NCI-H2227 (cell line): ENCODE data around the gene ADAMTS17.

ENCODE experiments used
- DNase-seq: peaks from one replicate; lab custom pipeline; 2025; ENCODE audit not compliant: unreplicated experiment; lab: John Stamatoyannopoulos, UW

Gene ADAMTS17

GRCh38 chr15:100134586-100134985 is 207.2 kb downstream of the ADAMTS17 start:
- DNase-seq, result no peak

- DNase-seq, result no peak
Observed at GRCh38 chr15:100134089-100134583, 207.6 kb downstream of the ADAMTS17 start.

- DNase-seq, result no peak
Observed at GRCh38 chr15:100133001-100133400, 208.8 kb downstream of the ADAMTS17 start.

- DNase-seq, result no peak
Observed at GRCh38 chr15:100132309-100132708, 209.5 kb downstream of the ADAMTS17 start.

- no peak for DNase-seq
Observed at GRCh38 chr15:100131321-100132224, 210.2 kb downstream of the ADAMTS17 start.

GRCh38 chr15:100129677-100130076 is 212.1 kb downstream of the ADAMTS17 start:
- no peak for DNase-seq

GRCh38 chr15:100125401-100126191 is 216.2 kb downstream of the ADAMTS17 start:
- DNase-seq, result no peak

- DNase-seq, result no peak
Observed at GRCh38 chr15:100124936-100125335, 216.8 kb downstream of the ADAMTS17 start.

GRCh38 chr15:100124361-100124760 is 217.4 kb downstream of the ADAMTS17 start:
- DNase-seq, result no peak

GRCh38 chr15:100123611-100124010 is 218.2 kb downstream of the ADAMTS17 start:
- no peak for DNase-seq

- DNase-seq, result no peak
Observed at GRCh38 chr15:100121285-100121684, 220.5 kb downstream of the ADAMTS17 start.

GRCh38 chr15:100120111-100120510 is 221.7 kb downstream of the ADAMTS17 start:
- DNase-seq, result no peak

GRCh38 chr15:100118546-100118945 is 223.2 kb downstream of the ADAMTS17 start:
- no peak for DNase-seq

GRCh38 chr15:100116416-100117190 is 225.2 kb downstream of the ADAMTS17 start:
- no peak for DNase-seq

- no peak for DNase-seq
Observed at GRCh38 chr15:100115711-100116090, 226.1 kb downstream of the ADAMTS17 start.

GRCh38 chr15:100115066-100115710 is 226.6 kb downstream of the ADAMTS17 start:
- no peak for DNase-seq

GRCh38 chr15:100114571-100114970 is 227.2 kb downstream of the ADAMTS17 start:
- DNase-seq, result no peak

GRCh38 chr15:100114100-100114499 is 227.7 kb downstream of the ADAMTS17 start:
- no peak for DNase-seq

- DNase-seq, result no peak
Observed at GRCh38 chr15:100113351-100114080, 228.3 kb downstream of the ADAMTS17 start.
